GM19099 (cell line): ENCODE measurements around the gene CD7.

ENCODE experiments used
- POLR2A ChIP-seq: IDR thresholded peaks from 3 replicates; pipeline ENCODE4 v1.6.1; 2011; ENCODE audit warnings: low read depth; ENCODE audit not compliant: insufficient read length; ENCODE audit errors: extremely low read depth

CD7 gene

GRCh38 chr17:82302991-82303943, 14.1 kb downstream of the CD7 start:
- TF ChIP-seq POLR2A = no peak

- TF ChIP-seq POLR2A = no peak
These were observed 14.8 kb downstream of the CD7 start for GRCh38 chr17:82302568-82302963.

- TF ChIP-seq POLR2A = peak; percentile 26
These were observed 15.4 kb downstream of the CD7 start for GRCh38 chr17:82301916-82302567.

GRCh38 chr17:82301300-82301915, 16.0 kb downstream of the CD7 start:
- TF ChIP-seq POLR2A = no peak

GRCh38 chr17:82300707-82301270, 16.6 kb downstream of the CD7 start:
- TF ChIP-seq POLR2A = no peak

- no peak for TF ChIP-seq POLR2A
These were observed 17.2 kb downstream of the CD7 start for GRCh38 chr17:82300228-82300627.

GRCh38 chr17:82299452-82299851, 18.0 kb downstream of the CD7 start:
- no peak for TF ChIP-seq POLR2A

GRCh38 chr17:82298538-82299421, 18.6 kb downstream of the CD7 start:
- no peak for TF ChIP-seq POLR2A

- peak; percentile 69 for TF ChIP-seq POLR2A
These were observed 19.5 kb downstream of the CD7 start for GRCh38 chr17:82297714-82298537.

- peak; percentile 63 for TF ChIP-seq POLR2A
These were observed 20.1 kb downstream of the CD7 start for GRCh38 chr17:82297280-82297713.

GRCh38 chr17:82296511-82297279, 20.7 kb downstream of the CD7 start:
- no peak for TF ChIP-seq POLR2A

- no peak for TF ChIP-seq POLR2A
These were observed 22.0 kb downstream of the CD7 start for GRCh38 chr17:82295472-82295814.

GRCh38 chr17:82294064-82294773, 23.2 kb downstream of the CD7 start:
- no peak for TF ChIP-seq POLR2A
